Activated B cell treated with CpG ODN at 0.5 μM for 24 hours (primary cell): Measurements from ENCODE around the gene TEX52. TPM values are rescaled to one million over a fixed set of nuclear protein-coding genes. Genes with fewer than 3 reads are reported as not detected.

ENCODE experiments used
- ATAC-seq: fragments of 200-7000 bp; cut with Tn5 transposase; one replicate; pipeline ENCODE4 v1.10.0; 2021; ENCODE audit warnings: low read depth, mild to moderate bottlenecking, moderate library complexity
- CTCF ChIA-PET: fragments of 350-600 bp; sonication (Branson Sonifier 250); formaldehyde crosslinking; loops from one replicate; lab custom pipeline; 2021; ENCODE audit warnings: antibody characterized with exemption; lab: Charles Lee
- POLR2A ChIA-PET: fragments of 350-600 bp; sonication (Branson Sonifier 250); formaldehyde crosslinking; loops from one replicate; lab custom pipeline; 2021; ENCODE audit warnings: antibody characterized with exemption; lab: Charles Lee
- DNase-seq: peaks from one replicate; pipeline ENCODE4 v3.0.0; 2022
- H3K27ac Mint-ChIP-seq: one replicate; pipeline ENCODE4 v1.8.0; 2020; ENCODE audit warnings: mixed read lengths
- H3K27me3 Mint-ChIP-seq: one replicate; pipeline ENCODE4 v1.8.0; 2021; ENCODE audit warnings: mixed read lengths
- H3K36me3 Mint-ChIP-seq: one replicate; pipeline ENCODE4 v1.8.0; 2021; ENCODE audit warnings: low read depth, mixed read lengths
- H3K4me1 Mint-ChIP-seq: one replicate; pipeline ENCODE4 v1.8.0; 2021; ENCODE audit warnings: mixed read lengths
- H3K4me3 Mint-ChIP-seq: one replicate; pipeline ENCODE4 v1.8.0; 2020; ENCODE audit warnings: mild to moderate bottlenecking, mixed read lengths
- H3K9me3 Mint-ChIP-seq: one replicate; pipeline ENCODE4 v1.8.0; 2020; ENCODE audit warnings: mixed read lengths
- intact Hi-C: fragments of 100-400 bp; cut with micrococcal nuclease; formaldehyde crosslinking; loops from one replicate; pipeline ENCODE4 v1.15.1; 2024
- total RNA-seq: library from RNA; stranded (reverse); gene quantifications from 2 replicates; pipeline ENCODE4 v1.2.3, GENCODE V29; 2022
- TF ChIP-seq, protein P1 (sequence below): fragments of 200-600 bp; IDR thresholded peaks from one replicate; pipeline ENCODE4 v1.8.0; 2022; ENCODE audit warnings: antibody characterized with exemption, mild to moderate bottlenecking

Gene TEX52
- total RNA-seq, 1 donor from 2014 or later: not detected

- Mint-ChIP-seq H3K27ac (peak within 1 kb of the TSS; percentile 99), H3K9me3 (no peaks in the 10 kb centered on the region), H3K4me1 (peaks cover 33% of the 10 kb centered on the region), H3K4me3 (peak within 1 kb of the TSS; percentile 100), H3K27me3 (no peaks in the 10 kb centered on the region), H3K36me3 (peaks cover 25% of the 10 kb centered on the region)
- TF ChIP-seq, protein P1, sequence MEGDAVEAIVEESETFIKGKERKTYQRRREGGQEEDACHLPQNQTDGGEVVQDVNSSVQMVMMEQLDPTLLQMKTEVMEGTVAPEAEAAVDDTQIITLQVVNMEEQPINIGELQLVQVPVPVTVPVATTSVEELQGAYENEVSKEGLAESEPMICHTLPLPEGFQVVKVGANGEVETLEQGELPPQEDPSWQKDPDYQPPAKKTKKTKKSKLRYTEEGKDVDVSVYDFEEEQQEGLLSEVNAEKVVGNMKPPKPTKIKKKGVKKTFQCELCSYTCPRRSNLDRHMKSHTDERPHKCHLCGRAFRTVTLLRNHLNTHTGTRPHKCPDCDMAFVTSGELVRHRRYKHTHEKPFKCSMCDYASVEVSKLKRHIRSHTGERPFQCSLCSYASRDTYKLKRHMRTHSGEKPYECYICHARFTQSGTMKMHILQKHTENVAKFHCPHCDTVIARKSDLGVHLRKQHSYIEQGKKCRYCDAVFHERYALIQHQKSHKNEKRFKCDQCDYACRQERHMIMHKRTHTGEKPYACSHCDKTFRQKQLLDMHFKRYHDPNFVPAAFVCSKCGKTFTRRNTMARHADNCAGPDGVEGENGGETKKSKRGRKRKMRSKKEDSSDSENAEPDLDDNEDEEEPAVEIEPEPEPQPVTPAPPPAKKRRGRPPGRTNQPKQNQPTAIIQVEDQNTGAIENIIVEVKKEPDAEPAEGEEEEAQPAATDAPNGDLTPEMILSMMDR: no peak
- ATAC-seq (peak; percentile 95), DNase-seq (peak; percentile 88)
- ChIA-PET POLR2A (interaction anchor here (0.6 to 2.9 kb wide), 5 partner anchors 14 to 122 kb away, joined by 3 to 36 read pairs (median 8); partner anchors contain the start of genes FKBP4 and TULP3), CTCF (interaction anchor here (1.0 kb wide), 1 partner anchor 129 kb away, joined by 3 read pairs; no protein-coding TSS in a partner anchor)
- intact Hi-C loops: loop anchor here (1.0 kb wide), 6 partner anchors 17 to 808 kb away; partner anchors contain the start of genes DCP1B, FOXM1, RHNO1 and TULP3
Measured at GRCh38 chr12:2812290-2813213, 44.3 kb downstream of the TEX52 start, which contains the start of gene ITFG2. ITFG2 (plus strand) TSS chr12:2812668; CDS start chr12:2812761, 93 bp downstream.

DNA sequence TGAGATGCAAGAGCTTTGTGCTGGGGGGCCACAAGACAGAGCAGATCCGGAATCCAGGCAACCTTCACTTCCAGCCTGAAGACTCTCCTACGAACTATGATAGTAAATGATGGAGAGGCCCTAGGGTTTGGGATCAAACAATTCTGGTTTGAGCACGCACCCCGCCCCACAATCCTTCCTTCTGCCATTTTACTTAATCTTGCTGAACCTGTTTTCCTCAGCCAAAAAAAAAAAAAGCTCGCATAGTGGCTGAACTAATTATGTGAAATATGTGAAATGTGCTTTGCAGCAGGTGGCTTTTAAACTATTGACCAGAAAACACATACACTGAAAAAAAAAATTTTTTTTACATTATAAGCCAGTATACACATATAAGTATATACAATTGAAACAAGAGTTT, 45.0 kb downstream of the TEX52 start:
- Mint-ChIP-seq H3K4me1 (peaks cover 33% of the 10 kb centered on the region), H3K9me3 (no peaks in the 10 kb centered on the region), H3K4me3 (peak overlapping the region; percentile 100), H3K36me3 (peaks cover 24% of the 10 kb centered on the region), H3K27ac (peak overlapping the region; percentile 99), H3K27me3 (no peaks in the 10 kb centered on the region)
- TF ChIP-seq, protein P1: no peak
- POLR2A ChIA-PET: interaction anchor here (0.6 to 2.9 kb wide), 3 partner anchors 12 to 17 kb away, joined by 3 to 36 read pairs (median 4); partner anchors contain the start of gene FKBP4
- ATAC-seq: no peak
- CTCF ChIA-PET: no interaction called here
- no peak for DNase-seq
- intact Hi-C loops: loop anchor here (1.0 kb wide), 4 partner anchors 16 to 808 kb away; partner anchors contain the start of genes DCP1B, FOXM1 and RHNO1

- POLR2A ChIA-PET: interaction anchor here (0.6 to 0.7 kb wide), 2 partner anchors 79 to 1064 kb away, joined by 3 to 8 read pairs; no protein-coding TSS in a partner anchor
- Mint-ChIP-seq H3K27me3 (no peaks in the 10 kb centered on the region), H3K4me1 (peaks cover 25% of the 10 kb centered on the region), H3K9me3 (no peaks in the 10 kb centered on the region), H3K27ac (no peak overlapping the region), H3K4me3 (no peak overlapping the region), H3K36me3 (peaks cover 47% of the 10 kb centered on the region)
- ATAC-seq: no peak
- CTCF ChIA-PET: no interaction called here
- DNase-seq: no peak
- TF ChIP-seq, protein P1: no peak
- intact Hi-C loops: no loop called here
Measured at GRCh38 chr12:2806700-2807099, 50.1 kb downstream of the TEX52 start.

DNA sequence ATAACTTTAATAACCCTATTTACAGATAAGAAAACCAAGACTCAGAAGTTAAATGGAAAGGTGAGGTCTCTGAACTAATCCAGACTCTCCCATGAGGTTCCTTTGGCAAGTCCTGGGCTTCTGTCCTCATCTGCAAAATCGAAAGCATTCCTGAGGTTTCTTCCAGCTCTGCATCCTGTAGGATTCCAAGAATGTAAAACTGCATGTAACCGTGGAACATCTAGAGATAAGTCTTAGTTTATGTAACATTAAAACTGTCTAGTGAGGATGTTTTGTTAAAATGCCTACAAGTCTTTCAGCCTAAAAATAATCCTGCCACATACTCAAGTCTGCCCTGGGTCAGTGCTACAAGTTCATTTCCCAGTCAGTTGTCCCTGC, 51.7 kb downstream of the TEX52 start:
- DNase-seq (no peak), ATAC-seq (no peak)
- Mint-ChIP-seq H3K27me3 (no peaks in the 10 kb centered on the region), H3K36me3 (peaks cover 63% of the 10 kb centered on the region), H3K4me3 (no peak overlapping the region), H3K27ac (no peak overlapping the region), H3K4me1 (peaks cover 21% of the 10 kb centered on the region), H3K9me3 (no peaks in the 10 kb centered on the region)
- TF ChIP-seq, protein P1: no peak
- intact Hi-C loops: no loop called here
- ChIA-PET CTCF (no interaction called here), POLR2A (no interaction called here)
